Common myeloid progenitor, CD34-positive (primary cell): ENCODE results near the gene BUD23.
"Not testable (repeated sequence)": the region's sequence is repeated elsewhere in the genome, so short reads cannot be mapped to it uniquely, and the experiment has no call there.

Experiments
- CTCF ChIA-PET: fragments of 350-600 bp; sonication (Branson Sonifier 250); formaldehyde crosslinking; loops from one replicate; lab custom pipeline; 2021; ENCODE audit warnings: antibody characterized with exemption; lab: Charles Lee
- POLR2A ChIA-PET: fragments of 350-600 bp; sonication (Branson Sonifier 250); formaldehyde crosslinking; loops from one replicate; lab custom pipeline; 2021; ENCODE audit warnings: antibody characterized with exemption; lab: Charles Lee
- DNase-seq, 3 donors: peaks; one replicate each; pipeline versions ENCODE4 v3.0.0 to v3.0.0-alpha.2; 2013
- H3K27ac ChIP-seq, 2 experiments: 1 replicate in 1 of 2; 2 replicates in 1 of 2; pipeline ENCODE4 v1.7.0; 2013; ENCODE audit warnings: inconsistent platforms in 2 of 2, low read length in 2 of 2, mild to moderate bottlenecking in 2 of 2, low read depth in 1 of 2, moderate library complexity in 1 of 2; ENCODE audit not compliant: severe bottlenecking in 2 of 2, insufficient read depth in 1 of 2, poor library complexity in 1 of 2
- H3K27me3 ChIP-seq, 5 experiments: replicated peaks in 2 of 5; 1 replicate in 3 of 5; 2 replicates in 2 of 5; pipeline versions ENCODE4 v1.6.1 to v1.7.0; 2013; ENCODE audit warnings: low read length in 4 of 5, mild to moderate bottlenecking in 2 of 5, moderate library complexity in 2 of 5, inconsistent platforms in 1 of 5; ENCODE audit not compliant: insufficient read depth in 5 of 5, control insufficient read depth in 4 of 5
- H3K36me3 ChIP-seq, 4 experiments: 1 replicate in 2 of 4; 2 replicates in 2 of 4; pipeline versions ENCODE4 v1.6.1 to v1.7.0; 2013; ENCODE audit warnings: low read length in 3 of 4, control low read depth in 1 of 4, mild to moderate bottlenecking in 1 of 4; ENCODE audit not compliant: control insufficient read depth in 4 of 4, insufficient read depth in 4 of 4
- H3K4me1 ChIP-seq, 4 experiments: 1 replicate in 3 of 4; 2 replicates in 1 of 4; pipeline versions ENCODE4 v1.6.1 to v1.7.1; 2013; ENCODE audit warnings: low read length in 3 of 4, mild to moderate bottlenecking in 3 of 4, control low read depth in 1 of 4, inconsistent platforms in 1 of 4, moderate library complexity in 1 of 4; ENCODE audit not compliant: control insufficient read depth in 4 of 4, insufficient read depth in 4 of 4; ENCODE audit errors: control extremely low read depth in 1 of 4
- H3K4me3 ChIP-seq, 7 experiments: 1 replicate in 4 of 7; 2 replicates in 3 of 7; pipeline versions ENCODE4 v1.5.1 to v1.7.0; 2013; ENCODE audit warnings: mild to moderate bottlenecking in 7 of 7, low read length in 6 of 7, moderate library complexity in 6 of 7, inconsistent platforms in 2 of 7, low read depth in 2 of 7, control low read depth in 1 of 7; ENCODE audit not compliant: insufficient read depth in 4 of 7, control insufficient read depth in 1 of 7; ENCODE audit errors: extremely low read depth in 1 of 7
- H3K9me3 ChIP-seq, 5 experiments: 1 replicate in 4 of 5; 2 replicates in 1 of 5; pipeline versions ENCODE4 v1.6.1 to v1.7.1; 2013; ENCODE audit warnings: low read length in 4 of 5, mild to moderate bottlenecking in 2 of 5, inconsistent platforms in 1 of 5, low read depth in 1 of 5, moderate library complexity in 1 of 5; ENCODE audit not compliant: control insufficient read depth in 4 of 5, insufficient read depth in 2 of 5; ENCODE audit errors: control extremely low read depth in 1 of 5
- WGBS: methylation state at CpG from one replicate; pipeline ENCODE4 v1.1.5; 2013; ENCODE audit not compliant: insufficient coverage; 5-methylcytosine and 5-hydroxymethylcytosine counted together

Gene BUD23

DNA sequence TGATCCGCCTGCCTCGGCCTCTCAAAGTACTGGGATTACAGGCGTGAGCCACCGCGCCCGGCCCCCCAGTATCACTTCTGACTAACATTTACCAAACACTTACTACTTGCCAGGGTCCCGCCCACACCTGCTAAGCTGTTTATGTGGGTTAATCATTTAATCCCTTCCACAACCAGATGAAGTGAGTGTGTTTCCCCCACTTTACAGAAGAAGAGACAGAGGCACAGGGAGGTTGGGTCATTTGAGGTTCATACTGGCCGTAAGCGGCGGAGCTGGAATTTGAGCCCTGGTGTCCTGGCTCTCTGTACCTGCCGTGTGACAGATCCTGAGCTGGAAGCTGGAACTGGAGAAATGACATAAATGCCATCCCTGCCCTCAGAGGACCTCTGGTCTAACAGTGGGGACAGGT, 30.9 kb upstream of the BUD23 start:
- 86% methylated on average over 7 of the region's 11 CpGs for WGBS
- H3K27ac ChIP-seq = no peak overlapping the region
- no peaks in the 10 kb centered on the region for H3K9me3 ChIP-seq
- CTCF ChIA-PET = interaction anchor here (1.7 to 2.2 kb wide), 2 partner anchors 10 to 23 kb away, joined by 7 to 8 read pairs; no protein-coding TSS in a partner anchor
- peaks cover 0 to 61% (median 10%) of the 10 kb centered on the region in 5 experiments for H3K27me3 ChIP-seq
- POLR2A ChIA-PET = no interaction called here
- no peak overlapping the region for H3K4me3 ChIP-seq
- peaks cover 0 to 13% (median 9%) of the 10 kb centered on the region in 4 experiments for H3K4me1 ChIP-seq
- no peaks in the 10 kb centered on the region for H3K36me3 ChIP-seq
- no peak for DNase-seq

DNA sequence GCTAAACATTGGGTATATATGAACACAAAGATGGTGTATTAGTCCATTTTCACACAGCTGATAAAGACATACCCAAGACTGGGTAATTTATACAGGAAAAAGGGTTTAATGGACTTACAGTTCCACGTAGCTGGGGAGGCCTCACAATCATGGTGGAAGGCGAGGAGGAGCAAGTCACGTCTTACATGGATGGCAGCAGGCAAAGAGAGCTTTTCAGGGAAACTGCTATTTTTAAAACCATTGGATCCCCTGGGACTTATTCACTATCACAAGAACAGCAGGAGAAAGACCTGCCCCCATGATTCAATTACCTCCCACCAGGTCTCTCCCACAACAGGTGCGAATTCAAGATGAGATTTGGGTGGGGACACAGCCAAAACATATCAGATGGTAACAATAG, 28.1 kb upstream of the BUD23 start:
- CTCF ChIA-PET = interaction anchor here (0.7 to 1.2 kb wide), 2 partner anchors 13 to 37 kb away, joined by 3 to 4 read pairs; partner anchors contain the start of gene VPS37D
- H3K27ac ChIP-seq, DNase-seq, H3K9me3 ChIP-seq, POLR2A ChIA-PET, H3K4me1 ChIP-seq, H3K36me3 ChIP-seq, H3K4me3 ChIP-seq: not testable (repeated sequence)
- 83% methylated on average over 3 of the region's 4 CpGs for WGBS
- H3K27me3 ChIP-seq = peaks cover 0 to 51% (median 13%) of the 10 kb centered on the region in 5 experiments

DNA sequence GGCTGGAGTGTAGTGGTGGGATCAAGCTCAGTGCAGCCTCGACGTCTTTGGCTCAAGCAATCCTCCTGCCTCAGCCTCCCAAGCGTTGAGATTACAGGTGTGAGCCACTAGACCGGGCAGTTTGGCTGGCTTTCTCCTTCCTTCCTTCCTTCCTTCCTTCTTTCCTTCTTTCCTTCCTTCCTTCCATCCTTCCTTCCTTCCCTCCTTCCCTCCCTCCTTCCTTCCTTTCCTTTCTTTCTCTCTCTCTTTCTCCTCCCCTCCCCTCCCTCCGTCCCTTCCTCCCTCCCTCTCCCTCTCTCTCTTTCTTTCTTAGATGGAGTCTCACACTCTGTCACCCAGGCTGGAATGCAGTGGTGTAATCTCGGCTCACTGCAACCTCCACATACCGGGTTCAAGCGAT, 23.4 kb upstream of the BUD23 start:
- Histone ChIP-seq H3K4me1 (no peaks in the 10 kb centered on the region), H3K9me3 (peaks cover 0 to 8% (median 6%) of the 10 kb centered on the region in 5 experiments), H3K27me3 (peaks cover 0 to 58% (median 15%) of the 10 kb centered on the region in 5 experiments), H3K27ac (no peak overlapping the region), H3K4me3 (no peak overlapping the region), H3K36me3 (no peaks in the 10 kb centered on the region)
- no peak for DNase-seq
- ChIA-PET CTCF (interaction anchor here (1.3 kb wide), 1 partner anchor 56 kb away, joined by 4 read pairs; no protein-coding TSS in a partner anchor), POLR2A (no interaction called here)
- WGBS = 65% methylated on average over 7 of the region's 8 CpGs

DNA sequence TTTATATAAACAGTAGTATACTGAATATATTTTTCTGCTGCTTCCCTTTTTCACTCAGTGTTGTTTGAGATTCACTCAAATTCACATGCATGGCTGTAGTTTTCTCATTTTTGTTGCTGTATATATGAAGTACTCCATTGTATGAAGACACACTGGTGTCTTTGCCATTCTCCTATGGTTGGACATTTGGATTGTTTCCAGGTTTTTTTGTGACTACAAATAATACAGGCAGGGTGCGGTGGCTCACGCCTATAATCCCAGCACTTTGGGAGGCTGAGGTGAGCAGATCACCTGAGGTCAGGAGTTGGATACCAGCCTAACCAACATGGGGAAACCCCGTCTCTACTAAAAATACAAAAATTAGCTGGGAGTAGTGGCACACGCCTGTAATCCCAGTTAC, 22.8 kb upstream of the BUD23 start:
- H3K4me3 ChIP-seq, H3K36me3 ChIP-seq, POLR2A ChIA-PET, DNase-seq, H3K9me3 ChIP-seq, H3K27ac ChIP-seq, CTCF ChIA-PET, H3K4me1 ChIP-seq: not testable (repeated sequence)
- WGBS = 93% methylated on average over 4 of the region's 4 CpGs
- H3K27me3 ChIP-seq = peaks cover 0 to 59% (median 18%) of the 10 kb centered on the region in 5 experiments

DNA sequence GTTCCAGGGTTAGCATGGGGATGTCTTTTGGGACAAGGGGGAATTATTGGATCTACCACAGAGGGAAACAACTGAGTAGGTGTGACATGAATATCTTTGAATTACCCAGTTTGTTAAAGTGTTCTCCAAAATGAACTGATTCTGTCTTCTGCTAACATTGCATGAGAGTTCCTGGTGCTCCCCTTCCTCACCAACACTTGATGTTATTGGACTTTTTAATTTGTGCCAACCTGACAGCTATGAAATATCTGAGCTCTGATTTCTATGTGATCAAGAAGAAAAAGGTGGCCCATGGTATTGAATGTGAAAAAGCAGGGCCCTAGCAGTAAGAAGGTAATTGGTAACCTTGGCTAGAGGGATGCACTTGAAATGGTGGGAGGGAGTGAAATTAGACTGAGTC, 20.4 kb upstream of the BUD23 start:
- POLR2A ChIA-PET = no interaction called here
- peaks cover 0 to 4% (median 1%) of the 10 kb centered on the region in 4 experiments for H3K4me1 ChIP-seq
- no peak overlapping the region for H3K27ac ChIP-seq
- CTCF ChIA-PET = no interaction called here
- peaks cover 0 to 15% (median 7%) of the 10 kb centered on the region in 5 experiments for H3K9me3 ChIP-seq
- DNase-seq = no peak
- no peaks in the 10 kb centered on the region for H3K36me3 ChIP-seq
- H3K27me3 ChIP-seq = peaks cover 0 to 73% (median 18%) of the 10 kb centered on the region in 5 experiments
- H3K4me3 ChIP-seq = no peak overlapping the region

DNA sequence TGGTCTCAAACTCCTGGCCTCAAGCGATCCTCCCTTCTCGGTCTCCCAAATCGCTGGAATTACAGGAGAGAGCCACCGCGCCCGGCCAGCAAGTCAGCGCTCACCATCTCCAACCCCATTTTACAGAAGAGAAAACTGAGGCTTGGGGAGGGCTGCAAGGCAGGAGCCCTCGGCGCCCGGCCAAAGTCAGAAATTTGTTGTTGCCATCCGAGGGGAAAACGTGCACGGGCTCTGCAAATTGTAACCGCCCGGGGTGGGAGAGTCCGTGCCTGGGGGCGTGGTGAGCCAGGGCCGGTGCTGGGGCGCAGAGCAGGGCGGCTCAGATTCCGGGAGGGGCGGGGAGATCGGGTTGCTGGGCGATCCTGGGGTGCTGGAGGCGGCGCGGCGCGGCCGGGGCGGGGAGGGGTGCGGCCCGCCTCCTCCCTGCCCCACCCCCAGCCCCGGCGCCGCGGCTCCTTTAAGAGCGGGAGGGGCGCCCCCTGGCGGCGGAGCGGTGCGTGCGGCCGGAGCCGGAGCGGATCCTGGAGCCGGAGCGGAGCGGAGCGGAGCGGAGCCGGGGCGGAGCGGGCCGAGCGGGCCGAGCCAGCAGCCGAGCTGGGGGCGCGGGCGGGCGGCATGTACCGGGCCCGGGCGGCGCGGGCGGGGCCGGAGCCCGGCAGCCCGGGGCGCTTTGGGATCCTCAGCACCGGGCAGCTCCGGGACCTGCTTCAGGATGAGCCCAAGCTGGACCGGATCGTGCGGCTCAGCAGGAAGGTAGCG, 15.9 kb upstream of the BUD23 start, which contains the start of gene VPS37D:
Gene VPS37D (plus strand): TSS at position 488 of the 759 bp plus-strand sequence. CDS start 128 bp downstream, at position 616.
- Histone ChIP-seq H3K4me3 (peak within 1 kb of the TSS in 6 of 7 experiments; percentile 10 to 59 (median 48)), H3K9me3 (peaks cover 0 to 15% (median 6%) of the 10 kb centered on the region in 5 experiments), H3K27me3 (peaks cover 0 to 90% (median 18%) of the 10 kb centered on the region in 5 experiments), H3K27ac (no peak within 1 kb of the TSS), H3K36me3 (no peaks in the 10 kb centered on the region), H3K4me1 (peaks cover 0 to 10% (median 5%) of the 10 kb centered on the region in 4 experiments)
- CTCF ChIA-PET = interaction anchor here (1.0 to 3.2 kb wide), 4 partner anchors 12 to 73 kb away, joined by 3 to 10 read pairs (median 3); no protein-coding TSS in a partner anchor
- peak; percentile 84 to 89 (median 88) for DNase-seq
- POLR2A ChIA-PET = no interaction called here
- WGBS = 0% methylated on average over 30 of the region's 79 CpGs
